GM12873 (cell line): ENCODE results near the gene NTMT1.

ENCODE experiments used
- CTCF ChIP-seq: IDR thresholded peaks from 2 replicates; pipeline ENCODE4 v1.5.1; 2012; ENCODE audit warnings: low read depth, mild to moderate bottlenecking, moderate library complexity, low read length, control low read depth; ENCODE audit not compliant: insufficient read depth; ENCODE audit errors: missing control alignments

Gene NTMT1

GRCh38 chr9:129591916-129592315, 34.0 kb upstream of the NTMT1 start:
- TF ChIP-seq CTCF = no peak

- TF ChIP-seq CTCF = no peak
These were observed 31.3 kb upstream of the NTMT1 start for GRCh38 chr9:129594632-129595031.

GRCh38 chr9:129595311-129595741, 30.6 kb upstream of the NTMT1 start:
- TF ChIP-seq CTCF = no peak

- no peak for TF ChIP-seq CTCF
These were observed 29.9 kb upstream of the NTMT1 start for GRCh38 chr9:129595903-129596540.

GRCh38 chr9:129596541-129597331, 29.2 kb upstream of the NTMT1 start:
- no peak for TF ChIP-seq CTCF

GRCh38 chr9:129597355-129598088, 28.4 kb upstream of the NTMT1 start:
- no peak for TF ChIP-seq CTCF

GRCh38 chr9:129598089-129598596, 27.8 kb upstream of the NTMT1 start:
- TF ChIP-seq CTCF = no peak
